GM19193 (cell line): ENCODE data around the gene C1orf185.

ENCODE experiments used
- POLR2A ChIP-seq: IDR thresholded peaks from 4 replicates; pipeline ENCODE4 v1.6.1; 2011; ENCODE audit not compliant: insufficient read depth, insufficient read length; ENCODE audit errors: extremely low read depth

The C1orf185 gene

DNA sequence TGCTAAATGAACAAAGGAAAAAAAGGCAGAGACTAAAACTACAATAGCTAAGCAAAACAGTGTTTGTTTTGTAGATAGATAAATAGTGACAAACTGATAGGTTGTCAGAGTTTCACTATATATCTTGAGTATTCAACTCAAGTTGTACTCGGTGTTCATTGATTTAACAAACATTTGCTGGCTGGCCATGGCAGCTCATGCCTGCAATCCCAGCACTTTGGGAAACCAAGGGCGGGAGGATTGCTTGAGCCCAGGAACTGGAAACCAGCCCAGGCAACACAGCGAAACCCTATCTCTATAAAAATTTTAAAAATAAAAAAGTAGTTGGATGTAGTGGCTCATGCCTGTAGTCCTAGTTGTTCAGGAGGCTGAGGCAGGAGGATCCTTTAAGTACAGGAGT lies 17.3 kb downstream of the C1orf185 start:
- no peak for TF ChIP-seq POLR2A

DNA sequence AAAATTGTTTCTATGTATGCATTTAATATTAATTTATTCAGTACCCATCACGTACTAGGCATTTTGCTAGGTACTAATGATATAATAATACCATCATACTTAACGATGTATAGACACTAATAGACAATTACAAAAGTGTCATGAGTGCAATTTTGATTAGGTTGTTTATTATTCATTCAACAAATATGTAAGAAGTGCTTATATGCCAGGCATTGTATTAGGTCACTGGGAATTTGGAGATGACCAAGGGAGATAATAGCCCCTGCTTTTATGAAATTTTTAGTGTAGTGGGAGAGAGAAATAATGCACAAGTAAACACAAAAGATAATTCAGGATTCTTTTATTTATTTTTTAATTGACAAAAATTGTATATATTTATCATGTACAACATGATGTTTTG lies 18.6 kb downstream of the C1orf185 start:
- TF ChIP-seq POLR2A: no peak

DNA sequence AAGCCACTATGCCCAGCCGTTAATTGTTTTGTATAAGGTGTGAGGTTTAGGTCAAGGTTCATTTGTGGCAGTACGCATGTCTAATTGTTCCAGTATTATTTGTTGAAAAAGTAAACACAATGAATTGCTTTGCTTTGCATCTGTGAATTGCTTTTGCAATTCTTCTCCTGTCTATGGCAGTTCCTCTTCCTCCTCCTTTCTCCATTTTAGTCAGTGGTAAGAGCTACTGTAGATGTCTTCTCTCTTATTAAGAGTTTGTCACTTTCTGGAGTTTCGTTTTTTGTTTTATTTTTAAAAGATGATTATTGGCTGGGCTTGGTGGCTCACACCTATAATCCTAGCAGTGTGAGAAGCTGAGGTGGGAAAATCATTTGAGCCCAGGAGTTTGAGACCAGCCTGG lies 29.2 kb downstream of the C1orf185 start:
- TF ChIP-seq POLR2A: no peak

- no peak for TF ChIP-seq POLR2A
Measured at GRCh38 chr1:51133045-51133444, 31.0 kb downstream of the C1orf185 start.

GRCh38 chr1:51139474-51139873 lies 37.4 kb downstream of the C1orf185 start:
- no peak for TF ChIP-seq POLR2A

DNA sequence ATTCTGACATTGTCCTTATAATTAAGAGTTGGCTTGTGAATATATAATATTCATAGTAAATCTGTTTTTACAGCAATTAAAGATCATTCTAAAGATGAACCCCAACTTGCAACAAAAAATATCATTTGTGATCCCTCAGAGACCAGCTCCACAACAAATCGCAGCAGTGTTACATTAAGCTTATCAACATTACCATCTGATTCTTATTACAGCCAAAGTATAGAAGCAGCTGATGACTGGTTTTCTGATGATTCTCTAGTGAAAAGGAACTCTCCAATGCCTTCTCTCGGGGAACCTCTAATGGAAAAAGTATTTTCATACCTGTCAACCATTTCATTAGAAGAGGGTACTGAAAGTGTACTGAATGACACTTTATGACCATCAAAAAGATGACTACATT lies 45.4 kb downstream of the C1orf185 start:
- no peak for TF ChIP-seq POLR2A

- no peak for TF ChIP-seq POLR2A
Measured at GRCh38 chr1:51154776-51155175, 52.7 kb downstream of the C1orf185 start.

DNA sequence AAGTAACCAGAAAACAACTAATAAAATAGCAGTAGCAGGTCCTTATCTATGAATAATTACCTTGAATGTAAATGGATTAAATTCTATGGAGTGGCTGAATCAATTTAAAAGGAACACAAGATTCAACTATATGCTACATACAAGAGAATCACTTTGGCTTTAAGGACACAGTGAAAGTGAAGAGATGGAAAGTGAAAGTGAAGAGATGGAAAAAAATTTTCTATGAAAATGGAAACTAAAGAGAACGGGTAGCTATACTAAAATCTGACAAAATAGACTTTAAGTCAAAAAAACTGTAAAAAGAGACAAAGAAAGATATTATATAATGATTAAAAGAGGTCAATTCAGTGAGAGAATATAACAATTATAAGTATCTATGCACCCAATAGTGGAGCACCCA lies 54.7 kb downstream of the C1orf185 start:
- TF ChIP-seq POLR2A: no peak

DNA sequence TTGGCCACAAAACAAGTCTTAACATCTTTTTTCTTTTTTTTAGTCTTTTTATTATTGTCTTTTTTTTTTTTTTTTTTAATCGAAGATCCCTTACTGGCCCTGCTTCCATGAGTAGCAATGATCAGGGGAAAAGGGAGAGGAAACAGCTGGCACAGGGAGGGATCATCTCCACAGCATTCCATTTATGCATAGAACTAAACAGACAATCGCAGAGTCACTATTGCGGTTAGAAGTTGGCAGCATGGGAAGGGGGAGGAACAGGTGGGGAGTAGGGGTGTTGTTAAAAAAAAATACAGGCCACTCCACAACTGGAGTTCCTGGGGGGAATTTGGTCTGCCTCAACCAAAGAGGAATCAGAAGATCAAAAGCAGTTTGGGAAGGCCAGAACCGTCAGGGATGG lies 55.4 kb downstream of the C1orf185 start:
- TF ChIP-seq POLR2A: no peak

GRCh38 chr1:51158263-51158662 lies 56.2 kb downstream of the C1orf185 start:
- no peak for TF ChIP-seq POLR2A

GRCh38 chr1:51165540-51165939 lies 63.5 kb downstream of the C1orf185 start:
- no peak for TF ChIP-seq POLR2A

DNA sequence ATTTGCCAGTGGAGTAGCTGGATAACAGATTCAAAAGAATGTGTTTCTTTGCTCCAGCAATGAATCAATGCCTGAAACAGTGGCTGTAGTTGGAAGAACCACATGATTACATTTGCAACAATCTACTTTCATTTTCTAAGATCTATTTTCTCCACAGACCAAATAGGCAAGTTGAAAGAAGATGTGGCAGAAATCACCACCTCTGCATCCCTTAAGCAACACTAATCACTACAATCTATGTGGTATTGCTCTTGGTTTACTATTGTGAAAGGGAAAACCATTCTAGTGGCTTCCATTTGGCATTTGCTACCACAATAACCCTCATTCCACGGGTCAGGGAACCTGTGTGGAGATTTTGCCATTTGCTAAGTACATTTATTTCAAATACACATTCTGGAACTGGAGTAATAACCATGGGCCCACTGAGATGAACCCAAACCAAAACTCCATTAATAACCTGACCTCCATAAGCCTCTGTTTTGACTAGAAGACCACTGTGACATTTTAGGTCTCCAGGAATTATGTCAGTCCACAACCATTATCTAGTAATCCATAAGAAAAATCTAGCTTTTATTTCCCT lies 66.3 kb downstream of the C1orf185 start:
- no peak for TF ChIP-seq POLR2A

GRCh38 chr1:51168936-51169335 lies 66.9 kb downstream of the C1orf185 start:
- no peak for TF ChIP-seq POLR2A

- TF ChIP-seq POLR2A: no peak
Measured at GRCh38 chr1:51170342-51170741, 68.3 kb downstream of the C1orf185 start.

DNA sequence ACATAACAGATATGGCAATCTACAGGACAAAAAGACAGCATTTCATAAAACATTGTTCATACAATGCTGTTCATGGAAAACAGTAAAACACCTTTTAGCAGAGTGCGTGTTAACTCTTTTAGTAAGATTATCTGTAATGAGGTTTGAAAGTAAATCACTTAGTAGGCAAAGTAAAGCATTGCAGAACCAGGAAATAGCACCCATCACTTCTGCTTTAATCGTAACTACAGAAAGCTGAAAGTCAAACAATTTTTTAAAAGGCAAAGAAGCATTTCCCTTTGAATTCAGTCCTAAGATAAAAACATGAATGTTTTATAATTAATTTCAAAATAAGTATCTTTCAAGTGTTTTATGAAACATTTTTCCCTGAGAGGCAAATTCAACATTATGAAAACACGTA lies 70.8 kb downstream of the C1orf185 start:
- TF ChIP-seq POLR2A: no peak

GRCh38 chr1:51175278-51175677 lies 73.2 kb downstream of the C1orf185 start:
- no peak for TF ChIP-seq POLR2A

- no peak for TF ChIP-seq POLR2A
Measured at GRCh38 chr1:51188230-51188629, 86.2 kb downstream of the C1orf185 start.
